Hepatocyte (in vitro differentiated cells): ENCODE data around the gene ACACA. TPM values are rescaled to one million over a fixed set of nuclear protein-coding genes. Genes with fewer than 3 reads are reported as not detected.

Experiments used
- DNase-seq: peaks from one replicate; pipeline ENCODE4 v3.0.0-alpha.2; 2016; ENCODE audit warnings: low spot score
- H2AFZ ChIP-seq: fragments of 200-600 bp; sonication (generic); 2 replicates; pipeline ENCODE4 v1.6.0; 2016; ENCODE audit warnings: antibody characterized with exemption, mild to moderate bottlenecking
- H3K27ac ChIP-seq: fragments of 200-600 bp; sonication (generic); 2 replicates; pipeline ENCODE4 v1.5.1; 2016; ENCODE audit warnings: mild to moderate bottlenecking
- H3K27me3 ChIP-seq: fragments of 200-600 bp; sonication (generic); 2 replicates; pipeline ENCODE4 v1.6.1; 2016
- H3K36me3 ChIP-seq: fragments of 200-600 bp; sonication (generic); replicated peaks from 2 replicates; pipeline ENCODE4 v1.5.1; 2016; ENCODE audit warnings: low read depth; ENCODE audit not compliant: insufficient read depth
- H3K4me1 ChIP-seq: fragments of 200-600 bp; sonication (generic); 2 replicates; pipeline ENCODE4 v1.5.1; 2016; ENCODE audit warnings: mild to moderate bottlenecking, moderate library complexity; ENCODE audit not compliant: insufficient read depth
- H3K4me2 ChIP-seq: fragments of 200-600 bp; sonication (generic); 2 replicates; pipeline ENCODE4 v1.6.0; 2016
- H3K4me3 ChIP-seq: fragments of 200-600 bp; sonication (generic); 2 replicates; pipeline ENCODE4 v1.5.1; 2016; ENCODE audit warnings: mild to moderate bottlenecking
- H3K79me2 ChIP-seq: fragments of 200-600 bp; sonication (generic); 2 replicates; pipeline ENCODE4 v1.6.0; 2017; ENCODE audit warnings: mild to moderate bottlenecking
- H3K9me2 ChIP-seq: fragments of 200-600 bp; sonication (generic); replicated peaks from 2 replicates; pipeline ENCODE4 v1.6.0; 2017; ENCODE audit warnings: mild to moderate bottlenecking; ENCODE audit not compliant: insufficient read depth
- H3K9me3 ChIP-seq: fragments of 200-600 bp; sonication (generic); 2 replicates; pipeline ENCODE4 v1.5.1; 2016; ENCODE audit warnings: low read depth, mild to moderate bottlenecking
- H4K20me1 ChIP-seq: fragments of 200-600 bp; sonication (generic); 2 replicates; pipeline ENCODE4 v1.6.0; 2016; ENCODE audit warnings: mild to moderate bottlenecking; ENCODE audit not compliant: insufficient read depth, poor library complexity, severe bottlenecking
- CTCF ChIP-seq: fragments of 200-600 bp; sonication (generic); IDR thresholded peaks from 2 replicates; pipeline ENCODE4 v1.5.1; 2016; ENCODE audit warnings: antibody characterized with exemption, mild to moderate bottlenecking; ENCODE audit not compliant: poor library complexity
- EZH2 ChIP-seq: fragments of 200-600 bp; sonication (generic); IDR thresholded peaks from 2 replicates; pipeline ENCODE4 v1.6.1; 2016; ENCODE audit warnings: antibody characterized with exemption, mild to moderate bottlenecking, borderline replicate concordance
- EZH2phosphoT487 ChIP-seq: fragments of 200-600 bp; sonication (generic); IDR thresholded peaks from one replicate; pipeline ENCODE4 v1.6.1; 2018; ENCODE audit warnings: antibody characterized with exemption, mild to moderate bottlenecking, low read depth, moderate library complexity; ENCODE audit not compliant: unreplicated experiment, severe bottlenecking
- WGBS: methylation state at CpG from one replicate; pipeline ENCODE4 v1.1.6; 2016; ENCODE audit warnings: low lambda C conversion rate; ENCODE audit errors: missing lambda C conversion rate; 5-methylcytosine and 5-hydroxymethylcytosine counted together
- polyA plus RNA-seq: library from polyadenylated mRNA; unstranded; fragments of >200 nt; fragmentation: Nextera tagmentation; extraction: Ambion mirVana; gene quantifications from 2 replicates; pipeline ENCODE4 v1.2.1, GENCODE V29; 2016
- total RNA-seq: library from RNA; depleted of rRNA; stranded (reverse); fragments of >200 nt; gene quantifications from 2 replicates; pipeline ENCODE4 v1.2.3, GENCODE V29; 2014

ACACA gene
- total and polyA plus RNA-seq, 2 experiments from 2014 or later: 37.4 to 53.8 TPM

DNA sequence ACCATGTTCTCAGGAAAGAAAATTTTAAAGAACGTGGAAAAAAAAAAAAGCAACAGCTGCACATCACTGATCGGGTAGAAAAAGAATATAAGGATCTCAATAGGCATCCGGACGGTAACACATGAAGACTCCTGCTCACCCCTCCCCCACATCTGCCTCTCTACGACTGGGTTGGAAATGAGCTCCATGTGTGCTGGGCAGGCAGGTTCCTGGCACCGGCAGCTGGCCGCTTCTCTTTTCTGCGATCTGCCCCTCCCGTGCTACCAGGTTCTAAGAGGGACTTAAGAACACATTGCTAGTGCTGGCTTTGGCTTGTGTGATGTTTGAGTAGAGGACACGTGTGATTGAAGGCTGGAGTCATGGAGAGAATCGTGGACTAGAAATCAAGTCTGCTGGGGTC lies 342.4 kb downstream of the ACACA start:
- WGBS: 64% methylated on average over 11 of the region's 11 CpGs
- H3K9me3 ChIP-seq: no peaks in the 10 kb centered on the region
- no peak for TF ChIP-seq EZH2phosphoT487
- no peak overlapping the region for H3K4me2 ChIP-seq
- no peaks in the 10 kb centered on the region for H3K36me3 ChIP-seq
- no peak overlapping the region for H3K4me3 ChIP-seq
- DNase-seq: no peak
- peaks cover 3% of the 10 kb centered on the region for H3K27me3 ChIP-seq
- no peaks in the 10 kb centered on the region for H4K20me1 ChIP-seq
- H2AFZ ChIP-seq: no peak overlapping the region
- H3K27ac ChIP-seq: no peak overlapping the region
- no peaks in the 10 kb centered on the region for H3K79me2 ChIP-seq
- H3K4me1 ChIP-seq: peaks cover 4% of the 10 kb centered on the region
- H3K9me2 ChIP-seq: no peaks in the 10 kb centered on the region

GRCh38 chr17:37062021-37062420 lies 344.6 kb downstream of the ACACA start:
- H3K4me1 ChIP-seq: no peaks in the 10 kb centered on the region
- DNase-seq: no peak
- no peak overlapping the region for H3K4me2 ChIP-seq
- H3K9me2 ChIP-seq: no peaks in the 10 kb centered on the region
- H3K27ac ChIP-seq: no peak overlapping the region
- H3K79me2 ChIP-seq: no peaks in the 10 kb centered on the region
- WGBS: 78% methylated on average over 9 of the region's 9 CpGs
- TF ChIP-seq EZH2phosphoT487 (no peak), EZH2 (no peak), CTCF (no peak)
- peaks cover 3% of the 10 kb centered on the region for H3K27me3 ChIP-seq
- no peak overlapping the region for H2AFZ ChIP-seq
- no peaks in the 10 kb centered on the region for H4K20me1 ChIP-seq
- no peak overlapping the region for H3K4me3 ChIP-seq
- H3K9me3 ChIP-seq: no peaks in the 10 kb centered on the region
- no peaks in the 10 kb centered on the region for H3K36me3 ChIP-seq

GRCh38 chr17:37060928-37061327 lies 345.7 kb downstream of the ACACA start:
- H3K4me3 ChIP-seq: no peak overlapping the region
- no peak overlapping the region for H3K4me2 ChIP-seq
- DNase-seq: peak; percentile 60
- peak overlapping the region; percentile 55 for H3K27ac ChIP-seq
- no peak overlapping the region for H2AFZ ChIP-seq
- H3K27me3 ChIP-seq: peaks cover 3% of the 10 kb centered on the region
- H3K9me2 ChIP-seq: no peaks in the 10 kb centered on the region
- no peaks in the 10 kb centered on the region for H3K4me1 ChIP-seq
- H3K36me3 ChIP-seq: no peaks in the 10 kb centered on the region
- H4K20me1 ChIP-seq: no peaks in the 10 kb centered on the region
- no peaks in the 10 kb centered on the region for H3K9me3 ChIP-seq
- no peak for TF ChIP-seq EZH2phosphoT487
- TF ChIP-seq CTCF: no peak
- TF ChIP-seq EZH2: no peak
- WGBS: 56% methylated on average over 7 of the region's 7 CpGs
- no peaks in the 10 kb centered on the region for H3K79me2 ChIP-seq

GRCh38 chr17:37060094-37060493 lies 346.5 kb downstream of the ACACA start:
- Histone ChIP-seq H3K27me3 (peaks cover 3% of the 10 kb centered on the region), H3K4me1 (no peaks in the 10 kb centered on the region), H3K36me3 (no peaks in the 10 kb centered on the region), H2AFZ (no peak overlapping the region), H3K79me2 (no peaks in the 10 kb centered on the region), H4K20me1 (no peaks in the 10 kb centered on the region), H3K27ac (peak overlapping the region; percentile 55), H3K4me2 (no peak overlapping the region), H3K9me3 (no peaks in the 10 kb centered on the region), H3K9me2 (no peaks in the 10 kb centered on the region), H3K4me3 (no peak overlapping the region)
- WGBS: 68% methylated on average over 6 of the region's 6 CpGs
- TF ChIP-seq CTCF: no peak
- TF ChIP-seq EZH2phosphoT487: no peak
- TF ChIP-seq EZH2: no peak
- no peak for DNase-seq
